Adrenal gland (tissue), 12 donors: ENCODE data around the gene SPATS2. TPM values are rescaled to one million over a fixed set of nuclear protein-coding genes. Genes with fewer than 3 reads are reported as not detected.

ENCODE experiments used
- DNase-seq, 7 donors: peaks; one replicate each; pipeline ENCODE4 v3.0.0-alpha.2; 2019 to 2020
- H3K27ac ChIP-seq, 5 donors: fragments of 200-600 bp; sonication (generic) in 4 of 5; 1 replicate in 3 of 5; 2 replicates in 2 of 5; pipeline versions ENCODE4 v1.5.1 to v1.8.0; 2016 to 2020; ENCODE audit warnings: mild to moderate bottlenecking in 1 of 5
- H3K27me3 ChIP-seq: fragments of 200-600 bp; 2 replicates; pipeline ENCODE4 v1.8.0; 2021
- H3K36me3 ChIP-seq, 2 donors: fragments of 200-600 bp; replicated peaks in 1 of 2; 1 replicate in 1 of 2; 2 replicates in 1 of 2; pipeline versions ENCODE4 v1.5.1 to v1.8.0; 2018 to 2022
- H3K4me1 ChIP-seq, 2 donors: fragments of 200-600 bp; replicated peaks in 1 of 2; 1 replicate in 1 of 2; 2 replicates in 1 of 2; pipeline versions ENCODE4 v1.5.1 to v1.8.0; 2018 to 2021
- H3K4me3 ChIP-seq, 4 donors: fragments of 200-600 bp; sonication (generic) in 3 of 4; one replicate each; pipeline ENCODE4 v1.5.1; 2016 to 2018
- H3K9me3 ChIP-seq, 3 donors: fragments of 200-600 bp; sonication (generic) in 1 of 3; replicated peaks in 1 of 3; 1 replicate in 2 of 3; 2 replicates in 1 of 3; pipeline versions ENCODE4 v1.5.1 to v1.8.0; 2016 to 2021
- CTCF ChIP-seq, 6 experiments: fragments of 450-650 bp in 4 of 6; fragments of 200-600 bp in 2 of 6; sonication (generic) in 1 of 6; IDR thresholded peaks; 1 replicate in 5 of 6; 2 replicates in 1 of 6; pipeline versions ENCODE4 v1.5.1 to v1.8.0; 2016 to 2021; ENCODE audit warnings: antibody characterized with exemption in 6 of 6, mild to moderate bottlenecking in 2 of 6, moderate library complexity in 1 of 6
- POLR2A ChIP-seq, 2 donors: fragments of 450-650 bp; IDR thresholded peaks; one replicate each; pipeline ENCODE4 v1.6.1; 2017; ENCODE audit warnings: antibody characterized with exemption in 2 of 2, mild to moderate bottlenecking in 2 of 2, moderate library complexity in 1 of 2
- WGBS, 4 donors: extraction: QIAGEN DNeasy Blood & Tissue Kit in 2 of 4; methylation state at CpG; one replicate each; pipeline versions ENCODE4 v1.1.5 to v1.1.7; 2013 to 2017; 5-methylcytosine and 5-hydroxymethylcytosine counted together
- intact Hi-C, 2 donors: fragments of 100-400 bp; cut with DNase I; formaldehyde crosslinking; loops; one replicate each; pipeline versions ENCODE4 v1.14.1 to v1.15.0; 2022 to 2023
- polyA plus RNA-seq, 3 donors: library from polyadenylated mRNA; stranded (reverse); fragments of 200-250 nt in 2 of 3; fragments of 350-450 nt in 1 of 3; fragmentation: Illumina TruSeq in 1 of 3; extraction: RNeasy Lipid Tissue Mini Kit (QIAGEN cat#74804) in 1 of 3; gene quantifications; one replicate each; pipeline ENCODE4 v1.2.3, GENCODE V29; 2013 to 2014
- total RNA-seq, 9 donors: library from RNA; depleted of rRNA in 4 of 9; stranded (reverse); fragments of >200 nt in 4 of 9; fragments of 120-200 nt in 1 of 9; fragmentation: NEBNext Ultra II Directional in 1 of 9; extraction: Animal tissue kit (Norgen Biotek cat#: 25700) in 1 of 9; gene quantifications; one replicate each; pipeline versions ENCODE4 v1.1.0 to v1.2.4, GENCODE V29; 2013 to 2023
- donor health status: healthy with polysubstance abuse.
- donor health status: Bipolar disorder and iron deficiency.
- donor health status: DM: yes; HTN: yes; CAD: no.
- donor health status: DM: no; HTN: no; CAD: no.
- donor health status: DM: no; HTN: no; CAD: no.
- donor health status: DM: yes; HTN: yes; CAD: no.

SPATS2 gene
- total and polyA plus RNA-seq, 12 donors, result 4.9 to 23.1 (median 15.1) TPM

GRCh38 chr12:49552014-49552413 lies 184.8 kb downstream of the SPATS2 start:
- Histone ChIP-seq H3K27me3 (peaks cover 4% of the 10 kb centered on the region), H3K36me3 (no peaks in the 10 kb centered on the region), H3K9me3 (no peaks in the 10 kb centered on the region), H3K4me3 (no peak overlapping the region), H3K4me1 (peaks cover 7 to 8% of the 10 kb centered on the region in 2 donors), H3K27ac (peak overlapping the region in 1 of 5 donors; percentile 42)
- 40 to 62% (median 45%) methylated on average over 7 of the region's 7 CpGs for WGBS, 4 donors
- intact Hi-C loops, result no loop called here
- DNase-seq, result peak in 6 of 7 donors; percentile 66 to 82 (median 75)
- no peak for TF ChIP-seq CTCF (IDR thresholded peaks at IDR 0.05)
- TF ChIP-seq POLR2A (IDR thresholded peaks at IDR 0.05), result no peak

- intact Hi-C loops, result no loop called here
Observed at GRCh38 chr12:49552425-49552824, 185.2 kb downstream of the SPATS2 start.

GRCh38 chr12:49552899-49553298 lies 185.6 kb downstream of the SPATS2 start:
- TF ChIP-seq CTCF (IDR thresholded peaks at IDR 0.05) (no peak), POLR2A (IDR thresholded peaks at IDR 0.05) (no peak)
- Histone ChIP-seq H3K9me3 (no peaks in the 10 kb centered on the region), H3K36me3 (peaks cover 0 to 7% of the 10 kb centered on the region in 2 donors), H3K27me3 (peaks cover 4% of the 10 kb centered on the region), H3K4me1 (peaks cover 7 to 8% of the 10 kb centered on the region in 2 donors), H3K4me3 (no peak overlapping the region), H3K27ac (no peak overlapping the region)
- 82 to 90% (median 87%) methylated on average over 8 of the region's 8 CpGs for WGBS, 4 donors
- DNase-seq, result no peak
- intact Hi-C loops, result no loop called here

More at GRCh38 chr12:49552425-49552824, 185.2 kb downstream of the SPATS2 start:
- no peaks in the 10 kb centered on the region for H3K9me3 ChIP-seq
- H3K27ac ChIP-seq, result peak overlapping the region in 1 of 5 donors; percentile 42
- peaks cover 7 to 8% of the 10 kb centered on the region in 2 donors for H3K4me1 ChIP-seq
- 67 to 77% (median 73%) methylated on average over 9 of the region's 9 CpGs for WGBS, 4 donors
- H3K27me3 ChIP-seq, result peaks cover 4% of the 10 kb centered on the region
- H3K36me3 ChIP-seq, result peaks cover 0 to 3% of the 10 kb centered on the region in 2 donors
- H3K4me3 ChIP-seq, result no peak overlapping the region
- no peak for DNase-seq
- no peak for TF ChIP-seq POLR2A (IDR thresholded peaks at IDR 0.05)
- TF ChIP-seq CTCF (IDR thresholded peaks at IDR 0.05), result no peak

- DNase-seq, result no peak
- Histone ChIP-seq H3K27me3 (peaks cover 1% of the 10 kb centered on the region), H3K4me3 (no peak overlapping the region), H3K27ac (no peak overlapping the region), H3K36me3 (peaks cover 0 to 14% of the 10 kb centered on the region in 2 donors), H3K9me3 (no peaks in the 10 kb centered on the region), H3K4me1 (peaks cover 5 to 7% of the 10 kb centered on the region in 2 donors)
- intact Hi-C loops, result no loop called here
- WGBS, 4 donors, result 74 to 76% (median 75%) methylated on average over 2 of the region's 2 CpGs
- TF ChIP-seq CTCF (IDR thresholded peaks at IDR 0.05) (peak in 4 of 6 experiments; percentile 8 to 29 (median 16)), POLR2A (IDR thresholded peaks at IDR 0.05) (no peak)
Observed at GRCh38 chr12:49553512-49554088, 186.3 kb downstream of the SPATS2 start.
